Epithelial cell of esophagus (primary cell): ENCODE measurements around the gene PTPRH.

Experiments
- DNase-seq: peaks from one replicate; pipeline ENCODE4 v3.0.0; 2010; ENCODE audit warnings: low read depth
- H3K4me3 ChIP-seq: 2 replicates; pipeline ENCODE4 v1.5.1; 2011; ENCODE audit warnings: mild to moderate bottlenecking, low read length, control low read depth
- CTCF ChIP-seq: IDR thresholded peaks from 2 replicates; pipeline ENCODE4 v1.5.1; 2011; ENCODE audit warnings: low read depth, mild to moderate bottlenecking, low read length, control low read depth, inconsistent platforms; ENCODE audit not compliant: insufficient read depth; ENCODE audit errors: missing control alignments

Gene PTPRH

GRCh38 chr19:55224038-55224665 is 14.9 kb upstream of the PTPRH start:
- no peak for TF ChIP-seq CTCF
- H3K4me3 ChIP-seq: no peak overlapping the region
- no peak for DNase-seq

- no peak for TF ChIP-seq CTCF
- H3K4me3 ChIP-seq: no peak overlapping the region
- no peak for DNase-seq
These were observed 14.2 kb upstream of the PTPRH start for GRCh38 chr19:55223291-55224037.

GRCh38 chr19:55220525-55220924 is 11.2 kb upstream of the PTPRH start:
- DNase-seq: no peak
- no peak for TF ChIP-seq CTCF
- H3K4me3 ChIP-seq: no peak overlapping the region

- H3K4me3 ChIP-seq: peak overlapping the region; percentile 29
- peak; percentile 100 for DNase-seq
- TF ChIP-seq CTCF: peak; percentile 23
These were observed 7.3 kb upstream of the PTPRH start for GRCh38 chr19:55216461-55217198.

- TF ChIP-seq CTCF: no peak
- no peak overlapping the region for H3K4me3 ChIP-seq
- no peak for DNase-seq
These were observed 4.2 kb upstream of the PTPRH start for GRCh38 chr19:55213547-55213946.

GRCh38 chr19:55212447-55212846 is 3.1 kb upstream of the PTPRH start:
- peak; percentile 29 for DNase-seq
- TF ChIP-seq CTCF: peak; percentile 24
- H3K4me3 ChIP-seq: no peak overlapping the region
